Ovary (tissue), 9 donors: Measurements from ENCODE around the gene TSPAN10. TPM values are rescaled to one million over a fixed set of nuclear protein-coding genes. Genes with fewer than 3 reads are reported as not detected.
A peak's percentile ranks its signal among the peaks of the same experiment; 100 is the strongest.

Source experiments
- DNase-seq, 5 donors: peaks; one replicate each; pipeline ENCODE4 v3.0.0-alpha.2; 2019 to 2020
- H3K27ac ChIP-seq, 2 donors: fragments of 200-600 bp; one replicate each; pipeline versions ENCODE4 v1.5.1 to v1.8.0; 2019 to 2022
- H3K27me3 ChIP-seq: fragments of 200-600 bp; one replicate; pipeline ENCODE4 v1.8.0; 2022
- H3K36me3 ChIP-seq: fragments of 200-600 bp; sonication (generic); one replicate; pipeline ENCODE4 v1.5.1; 2019
- H3K4me1 ChIP-seq: one replicate; pipeline ENCODE4 v1.8.1; 2013; ENCODE audit warnings: mild to moderate bottlenecking, moderate library complexity; ENCODE audit not compliant: insufficient read depth
- H3K4me3 ChIP-seq: fragments of 200-600 bp; sonication (generic); one replicate; pipeline ENCODE4 v1.5.1; 2017
- H3K9me3 ChIP-seq, 2 donors: fragments of 200-600 bp in 1 of 2; sonication (generic) in 1 of 2; one replicate each; pipeline versions ENCODE4 v1.5.1 to v1.8.1; 2013 to 2019; ENCODE audit warnings: mild to moderate bottlenecking in 1 of 2, moderate library complexity in 1 of 2
- CTCF ChIP-seq, 3 donors: fragments of 450-650 bp in 2 of 3; fragments of 200-600 bp in 1 of 3; IDR thresholded peaks; one replicate each; pipeline versions ENCODE4 v1.5.1 to v1.8.0; 2016 to 2022; ENCODE audit warnings: antibody characterized with exemption in 3 of 3, mild to moderate bottlenecking in 1 of 3
- EP300 ChIP-seq: sonication (generic); formaldehyde crosslinking; IDR thresholded peaks from one replicate; pipeline ENCODE4 v1.6.1; 2017; ENCODE audit warnings: antibody characterized with exemption
- POLR2A ChIP-seq: fragments of 450-650 bp; IDR thresholded peaks from one replicate; pipeline ENCODE4 v1.6.1; 2017; ENCODE audit warnings: antibody characterized with exemption, mild to moderate bottlenecking, moderate library complexity
- WGBS, 3 donors: extraction: QIAGEN DNeasy Blood & Tissue Kit in 1 of 3; methylation state at CpG; one replicate each; pipeline versions ENCODE4 v1.1.5 to v1.1.7; 2013 to 2017; 5-methylcytosine and 5-hydroxymethylcytosine counted together
- intact Hi-C, 4 donors: fragments of 100-400 bp; cut with DNase I; formaldehyde crosslinking; loops; one replicate each; pipeline versions ENCODE4 v1.11.0 to v1.15.1; 2022 to 2023
- polyA plus RNA-seq, 2 donors: library from polyadenylated mRNA; stranded (reverse); fragments of 200-250 nt in 1 of 2; fragments of 350-450 nt in 1 of 2; fragmentation: Illumina TruSeq in 1 of 2; extraction: RNeasy Lipid Tissue Mini Kit (QIAGEN cat#74804) in 1 of 2; gene quantifications; one replicate each; pipeline ENCODE4 v1.2.3, GENCODE V29; 2013 to 2014
- total RNA-seq, 7 donors: library from RNA; depleted of rRNA in 2 of 7; stranded (reverse); fragments of >200 nt in 2 of 7; fragmentation: NEBNext Ultra II Directional in 3 of 7; extraction: Animal tissue kit (Norgen Biotek cat#: 25700) in 3 of 7; gene quantifications; one replicate each; pipeline versions ENCODE4 v1.1.0 to v1.2.4, GENCODE V29; 2016 to 2023
- donor health status: DM: no; HTN: no; CAD: no; lungs with moderate emphysema.
- donor health status: DM: no; HTN: no; CAD: no.
- donor health status: Bipolar disorder and iron deficiency.
- donor health status: DM: yes; HTN: yes; CAD: no.
- donor health status: DM: no; HTN: no; CAD: no.
- donor health status: DM: yes; HTN: yes; CAD: no.

TSPAN10 gene
- total and polyA plus RNA-seq, 9 donors: 0.68 to 3.3 (median 1.2) TPM

GRCh38 chr17:81635973-81636504 lies 957 bp upstream of the TSPAN10 start:
- Histone ChIP-seq H3K4me1 (peaks cover 9% of the 10 kb centered on the region), H3K9me3 (no peaks in the 10 kb centered on the region), H3K36me3 (no peaks in the 10 kb centered on the region), H3K4me3 (peak overlapping the region; percentile 84), H3K27ac (peak overlapping the region in 1 of 2 donors; percentile 59), H3K27me3 (no peaks in the 10 kb centered on the region)
- TF ChIP-seq POLR2A: no peak
- WGBS, 3 donors: 26 to 35% (median 27%) methylated on average over 18 of the region's 18 CpGs
- intact Hi-C loops: no loop called here
- no peak for DNase-seq

- Histone ChIP-seq H3K9me3 (no peaks in the 10 kb centered on the region), H3K27me3 (no peaks in the 10 kb centered on the region), H3K4me1 (peaks cover 9% of the 10 kb centered on the region), H3K36me3 (no peaks in the 10 kb centered on the region), H3K27ac (no peak overlapping the region), H3K4me3 (no peak overlapping the region)
- DNase-seq: no peak
- intact Hi-C loops: no loop called here
- WGBS, 3 donors: 39 to 44% (median 44%) methylated on average over 4 of the region's 4 CpGs
- TF ChIP-seq CTCF (IDR thresholded peaks at IDR 0.05) (no peak), POLR2A (no peak), EP300 (no peak)
Measured at GRCh38 chr17:81638683-81639082, 1.7 kb downstream of the TSPAN10 start.

- H3K27ac ChIP-seq: no peak overlapping the region
- no peaks in the 10 kb centered on the region for H3K27me3 ChIP-seq
- intact Hi-C loops: no loop called here
- WGBS, 3 donors: 88 to 95% (median 91%) methylated on average over 9 of the region's 9 CpGs
- peaks cover 9% of the 10 kb centered on the region for H3K4me1 ChIP-seq
- TF ChIP-seq POLR2A (no peak), EP300 (no peak), CTCF (IDR thresholded peaks at IDR 0.05) (no peak)
- H3K9me3 ChIP-seq: no peaks in the 10 kb centered on the region
- no peak overlapping the region for H3K4me3 ChIP-seq
- H3K36me3 ChIP-seq: no peaks in the 10 kb centered on the region
- no peak for DNase-seq
Measured at GRCh38 chr17:81640011-81640410, 3.0 kb downstream of the TSPAN10 start.

GRCh38 chr17:81641825-81642489 lies 5.0 kb downstream of the TSPAN10 start:
- H3K9me3 ChIP-seq: no peaks in the 10 kb centered on the region
- intact Hi-C loops: no loop called here
- no peak overlapping the region for H3K27ac ChIP-seq
- H3K4me1 ChIP-seq: peaks cover 3% of the 10 kb centered on the region
- 89 to 92% (median 90%) methylated on average over 15 to 17 of the region's 17 CpGs for WGBS, 3 donors
- TF ChIP-seq POLR2A: no peak
- no peak for TF ChIP-seq EP300
- TF ChIP-seq CTCF (IDR thresholded peaks at IDR 0.05): no peak
- no peaks in the 10 kb centered on the region for H3K27me3 ChIP-seq
- DNase-seq: no peak
- no peaks in the 10 kb centered on the region for H3K36me3 ChIP-seq
- no peak overlapping the region for H3K4me3 ChIP-seq

GRCh38 chr17:81644496-81644895 lies 7.5 kb downstream of the TSPAN10 start:
- no peak overlapping the region for H3K27ac ChIP-seq
- H3K4me3 ChIP-seq: no peak overlapping the region
- peaks cover 9% of the 10 kb centered on the region for H3K27me3 ChIP-seq
- DNase-seq: no peak
- 44 to 76% (median 63%) methylated on average over 14 to 15 of the region's 15 CpGs for WGBS, 3 donors
- TF ChIP-seq CTCF (IDR thresholded peaks at IDR 0.05): no peak
- TF ChIP-seq POLR2A: no peak
- no peak for TF ChIP-seq EP300
- H3K4me1 ChIP-seq: no peaks in the 10 kb centered on the region
- intact Hi-C loops: no loop called here
- H3K36me3 ChIP-seq: no peaks in the 10 kb centered on the region
- peaks cover 0 to 10% of the 10 kb centered on the region in 2 donors for H3K9me3 ChIP-seq
